ENCODE measurements around the gene ATOX1.
A peak's percentile ranks its signal among the peaks of the same experiment; 100 is the strongest.

ATOX1 gene

DNA sequence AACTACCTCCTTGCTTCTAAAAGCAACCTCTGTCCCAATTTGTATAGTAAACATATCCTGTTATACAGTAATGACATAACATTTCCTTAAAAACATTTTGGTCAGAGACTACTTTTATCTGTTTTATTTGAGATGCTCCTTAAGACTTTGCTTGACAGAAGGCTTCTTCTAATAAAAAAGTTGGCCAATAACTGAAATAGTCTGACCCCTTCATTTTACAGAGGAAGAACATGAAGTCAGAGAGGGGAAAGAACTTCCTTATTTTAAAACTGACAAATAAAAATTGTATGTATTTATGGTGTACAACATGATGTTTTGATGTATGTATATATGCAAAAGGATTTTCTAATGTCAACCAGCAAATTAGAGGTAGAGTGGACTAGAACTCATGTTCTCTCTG lies 35.9 kb downstream of the ATOX1 start:
- TF ChIP-seq, protein P1, sequence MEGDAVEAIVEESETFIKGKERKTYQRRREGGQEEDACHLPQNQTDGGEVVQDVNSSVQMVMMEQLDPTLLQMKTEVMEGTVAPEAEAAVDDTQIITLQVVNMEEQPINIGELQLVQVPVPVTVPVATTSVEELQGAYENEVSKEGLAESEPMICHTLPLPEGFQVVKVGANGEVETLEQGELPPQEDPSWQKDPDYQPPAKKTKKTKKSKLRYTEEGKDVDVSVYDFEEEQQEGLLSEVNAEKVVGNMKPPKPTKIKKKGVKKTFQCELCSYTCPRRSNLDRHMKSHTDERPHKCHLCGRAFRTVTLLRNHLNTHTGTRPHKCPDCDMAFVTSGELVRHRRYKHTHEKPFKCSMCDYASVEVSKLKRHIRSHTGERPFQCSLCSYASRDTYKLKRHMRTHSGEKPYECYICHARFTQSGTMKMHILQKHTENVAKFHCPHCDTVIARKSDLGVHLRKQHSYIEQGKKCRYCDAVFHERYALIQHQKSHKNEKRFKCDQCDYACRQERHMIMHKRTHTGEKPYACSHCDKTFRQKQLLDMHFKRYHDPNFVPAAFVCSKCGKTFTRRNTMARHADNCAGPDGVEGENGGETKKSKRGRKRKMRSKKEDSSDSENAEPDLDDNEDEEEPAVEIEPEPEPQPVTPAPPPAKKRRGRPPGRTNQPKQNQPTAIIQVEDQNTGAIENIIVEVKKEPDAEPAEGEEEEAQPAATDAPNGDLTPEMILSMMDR (IDR thresholded peaks at IDR 0.05; ENCODE audit: low read length, missing control alignments), result no peak
- DNase-seq (ENCODE audit: low read depth), result no peak

DNA sequence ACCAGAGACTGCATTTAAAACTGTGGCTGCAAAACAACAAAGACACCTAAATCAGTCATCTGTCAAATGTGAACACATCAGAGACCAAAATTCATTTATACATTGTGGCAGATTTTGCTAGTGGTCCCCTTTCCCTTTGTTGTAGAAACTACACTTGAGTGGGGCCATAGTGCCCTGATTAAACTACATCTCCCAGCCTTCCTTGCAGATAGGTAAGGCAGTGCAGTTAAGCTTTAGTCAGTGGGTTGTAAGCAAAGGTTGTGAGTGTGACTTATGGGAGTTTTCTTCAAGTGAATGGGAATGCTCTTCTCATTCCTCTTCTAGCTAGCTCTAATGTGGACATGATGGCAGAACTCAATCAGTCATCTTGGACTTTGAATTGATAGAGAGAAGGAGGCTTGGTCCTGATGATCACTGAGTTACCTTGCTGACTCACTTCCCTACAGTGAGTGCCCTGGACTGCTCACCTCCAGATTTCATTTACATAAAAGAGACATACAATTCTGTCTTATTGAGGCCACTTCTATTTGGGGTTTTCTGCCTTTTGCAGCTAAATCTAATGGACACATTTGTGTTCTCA lies 36.5 kb downstream of the ATOX1 start:
- TF ChIP-seq, protein P1 (IDR thresholded peaks at IDR 0.05; ENCODE audit: low read length, missing control alignments), result no peak
- no peak overlapping the region for H3K4me3 ChIP-seq (replicated peaks; ENCODE audit: low read depth, low read length)
- no peak for DNase-seq (ENCODE audit: low read depth)

More for the DNA sequence above, 35.9 kb downstream of the ATOX1 start:
- no peak overlapping the region for H3K4me3 ChIP-seq (replicated peaks; ENCODE audit: low read depth, low read length)

DNA sequence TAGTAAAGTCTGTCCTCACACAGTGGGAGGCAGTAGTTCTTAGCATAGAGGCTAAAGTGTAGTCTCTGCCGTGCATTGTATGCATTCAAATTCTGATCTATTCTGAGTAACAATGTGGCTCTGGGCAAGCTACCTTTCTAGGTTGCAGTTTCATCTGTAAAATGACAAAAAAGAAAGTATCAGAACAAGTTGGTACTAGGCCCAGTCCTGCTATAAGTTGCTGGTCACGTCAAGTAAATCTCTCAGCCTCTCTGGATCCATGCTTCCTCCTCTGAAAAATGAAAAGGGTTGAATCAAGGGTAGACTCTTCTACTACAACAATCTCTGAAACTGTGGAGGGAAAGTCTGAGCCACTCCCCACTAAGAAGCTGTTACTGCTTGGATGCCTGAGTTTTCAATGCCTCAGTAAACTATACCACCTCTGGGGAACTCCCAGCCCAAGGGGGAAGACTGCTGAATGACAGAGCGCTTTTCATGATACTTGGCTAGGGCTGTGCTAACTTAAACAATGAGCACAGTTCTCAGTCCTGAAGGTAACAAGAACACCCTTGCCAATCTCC lies 37.3 kb downstream of the ATOX1 start:
- DNase-seq (ENCODE audit: low read depth), result no peak

DNA sequence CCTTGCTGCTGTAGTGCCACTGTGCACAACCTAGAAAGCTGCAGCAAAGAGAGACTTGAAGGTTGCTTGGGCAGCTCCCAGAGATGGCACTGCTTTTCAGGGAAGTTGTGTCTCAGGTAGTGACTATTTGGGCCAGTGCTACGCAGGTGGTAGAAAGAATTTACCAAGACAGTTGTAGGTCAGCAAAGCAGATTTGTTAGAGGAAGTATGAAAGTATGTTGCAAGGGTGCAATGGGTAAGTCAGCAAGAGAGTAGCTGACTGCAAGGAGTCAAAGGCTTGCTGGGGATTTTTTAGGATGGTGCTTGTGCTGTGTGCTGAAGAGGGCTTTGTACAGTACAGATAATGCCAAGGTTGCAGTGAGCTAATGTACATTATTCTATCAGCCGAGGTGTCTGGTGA lies 38.2 kb downstream of the ATOX1 start:
- no peak for DNase-seq (ENCODE audit: low read depth)

More for the DNA sequence above, 37.3 kb downstream of the ATOX1 start:
- TF ChIP-seq, protein P1 (IDR thresholded peaks at IDR 0.05; ENCODE audit: low read length, missing control alignments), result no peak
- H3K4me3 ChIP-seq (replicated peaks; ENCODE audit: low read depth, low read length), result no peak overlapping the region

DNA sequence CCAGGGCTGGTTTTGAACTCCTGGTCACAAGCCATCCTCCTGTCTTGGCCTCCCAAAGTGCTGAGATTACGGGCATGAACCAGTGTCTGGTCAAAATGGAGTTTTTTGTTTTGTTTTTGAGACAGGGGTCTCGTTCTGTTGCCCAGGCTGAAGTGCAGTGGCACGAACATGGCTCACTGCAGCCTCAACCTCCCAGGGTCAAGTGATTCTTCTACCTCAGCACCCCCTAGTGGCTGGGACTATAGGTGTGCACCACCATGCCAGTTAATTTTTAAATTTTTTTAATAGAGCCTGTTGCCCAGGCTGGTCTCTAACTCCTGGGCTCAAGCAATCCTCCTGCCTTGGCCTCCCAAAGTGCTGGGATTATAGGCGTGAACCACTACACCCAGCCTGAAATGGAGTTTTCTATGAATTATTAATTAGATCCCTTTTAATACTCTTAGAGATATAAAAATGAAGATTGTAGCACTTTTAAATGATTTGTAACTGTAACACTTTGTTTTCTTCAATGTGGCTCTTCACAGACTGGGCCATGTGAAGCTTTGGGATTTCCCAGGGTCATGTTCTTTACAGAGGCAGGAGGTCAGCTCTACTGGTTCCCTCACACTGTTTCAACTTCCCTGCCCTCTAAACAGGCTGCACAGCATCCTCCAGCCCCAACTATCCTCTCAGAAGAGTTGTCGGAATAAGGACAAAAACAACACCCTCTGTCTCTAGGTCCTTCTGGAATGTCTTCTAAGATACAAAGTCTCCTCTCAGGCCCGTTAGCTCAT lies 39.0 kb downstream of the ATOX1 start:
- TF ChIP-seq, protein P1 (IDR thresholded peaks at IDR 0.05; ENCODE audit: low read length, missing control alignments), result peak; percentile 73
- no peak overlapping the region for H3K4me3 ChIP-seq (replicated peaks; ENCODE audit: low read depth, low read length)
- peak; percentile 74 for DNase-seq (ENCODE audit: low read depth)

More for the DNA sequence above, 38.2 kb downstream of the ATOX1 start:
- no peak overlapping the region for H3K4me3 ChIP-seq (replicated peaks; ENCODE audit: low read depth, low read length)
- TF ChIP-seq, protein P1 (IDR thresholded peaks at IDR 0.05; ENCODE audit: low read length, missing control alignments), result no peak

DNA sequence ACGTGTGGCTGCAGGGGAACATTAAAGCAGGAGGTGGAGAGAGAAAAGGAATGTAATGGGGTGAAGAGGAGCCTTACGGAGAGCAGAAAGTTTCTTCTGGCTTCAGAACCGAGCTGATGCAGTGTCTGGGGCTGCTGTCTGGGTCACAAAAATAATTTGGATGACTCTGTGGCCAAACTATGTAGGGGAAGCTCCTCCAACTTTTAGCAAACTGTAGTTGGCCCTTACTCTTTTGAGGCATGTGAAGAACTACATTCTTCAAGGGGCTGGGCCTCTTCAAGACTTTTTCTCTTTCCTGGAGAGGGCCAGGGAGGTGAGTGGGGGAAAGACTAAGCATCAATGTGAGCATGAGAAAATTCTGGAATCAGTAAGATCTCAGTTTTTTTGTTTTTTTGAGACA lies 39.8 kb downstream of the ATOX1 start:
- H3K4me3 ChIP-seq (replicated peaks; ENCODE audit: low read depth, low read length), result no peak overlapping the region
- TF ChIP-seq, protein P1 (IDR thresholded peaks at IDR 0.05; ENCODE audit: low read length, missing control alignments), result no peak
- peak; percentile 50 for DNase-seq (ENCODE audit: low read depth)
